ENCODE measurements around the gene ADGRL1.
A peak's percentile ranks its signal among the peaks of the same experiment; 100 is the strongest.

Gene ADGRL1

DNA sequence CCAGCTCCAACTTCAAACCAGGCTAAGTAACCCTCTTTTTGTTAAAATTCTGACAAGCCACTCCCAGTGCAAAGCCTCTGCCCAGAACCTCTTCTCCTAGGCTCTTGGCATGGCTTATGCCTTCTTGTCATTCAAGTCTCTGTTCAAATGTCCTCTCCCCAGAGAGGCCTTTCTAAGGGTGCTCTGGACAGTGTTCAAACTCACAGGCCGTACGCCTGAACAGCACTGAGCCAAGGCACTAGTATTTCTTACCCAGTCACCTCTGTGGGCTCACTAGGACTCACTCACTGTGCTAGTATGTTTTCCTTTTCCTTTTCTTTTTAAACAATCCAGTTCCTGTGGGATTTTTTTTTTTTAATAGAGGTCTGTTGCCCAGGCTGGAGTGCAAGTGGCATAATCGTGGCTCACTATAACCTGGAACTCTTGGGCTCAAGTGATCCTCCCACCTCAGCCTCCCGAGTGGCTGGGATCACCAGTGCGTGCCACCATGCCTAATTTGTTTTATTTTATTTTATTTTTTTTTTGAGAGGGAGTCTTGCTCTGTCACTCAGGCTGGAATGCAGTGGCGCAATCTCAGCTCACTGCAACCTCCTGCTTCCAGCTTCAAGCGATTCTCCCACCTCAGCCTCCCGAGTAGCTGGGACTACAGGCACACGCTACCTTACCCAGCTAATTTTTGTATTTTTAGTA, 67.2 kb downstream of the ADGRL1 start:
- DNase-seq: no peak

DNA sequence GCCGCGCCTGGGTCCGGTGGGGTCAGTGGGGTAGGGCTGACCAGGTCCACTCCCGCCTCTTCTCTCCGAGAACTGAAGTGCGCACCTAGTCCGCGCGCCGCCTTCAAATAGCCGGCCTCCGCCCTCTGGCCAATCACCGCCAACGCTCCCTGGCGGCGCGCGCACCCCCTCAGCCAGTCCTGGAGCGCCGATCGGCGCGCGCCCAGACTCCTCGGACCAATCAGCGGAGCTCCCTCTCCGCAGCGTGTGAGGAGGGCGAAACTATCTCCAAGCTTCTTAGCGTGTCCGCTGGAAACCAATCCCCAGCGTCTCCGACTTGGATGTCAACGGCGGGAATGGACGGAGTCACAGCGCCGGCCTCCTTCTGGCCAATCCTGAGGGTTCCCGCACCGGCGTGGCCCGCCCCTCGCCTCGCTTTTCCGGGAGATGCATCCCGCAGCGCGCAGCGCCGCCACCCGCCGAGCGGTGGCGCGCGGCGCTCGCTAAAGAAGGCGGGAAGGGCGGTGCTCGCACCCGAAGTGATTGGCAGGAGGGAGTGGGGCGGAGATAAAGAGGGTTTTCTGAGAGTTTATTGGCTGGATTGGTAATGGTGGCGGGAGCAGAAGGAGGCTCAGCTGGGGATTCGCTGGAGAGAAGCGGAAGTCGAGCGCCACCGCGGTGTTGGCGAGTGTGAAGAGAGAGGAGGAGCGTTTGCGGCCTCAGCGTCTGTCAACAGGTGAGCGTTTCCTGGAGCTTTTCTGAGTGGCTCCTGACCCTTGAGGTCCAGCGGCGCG, 69.3 kb downstream of the ADGRL1 start, which contains the start of gene ASF1B:
Gene ASF1B, minus strand, starts transcription at position 81 of the 773 bp plus-strand sequence. CDS start 133 bp downstream, outside the sequence.
- peak; percentile 94 to 99 (median 98) for DNase-seq

DNA sequence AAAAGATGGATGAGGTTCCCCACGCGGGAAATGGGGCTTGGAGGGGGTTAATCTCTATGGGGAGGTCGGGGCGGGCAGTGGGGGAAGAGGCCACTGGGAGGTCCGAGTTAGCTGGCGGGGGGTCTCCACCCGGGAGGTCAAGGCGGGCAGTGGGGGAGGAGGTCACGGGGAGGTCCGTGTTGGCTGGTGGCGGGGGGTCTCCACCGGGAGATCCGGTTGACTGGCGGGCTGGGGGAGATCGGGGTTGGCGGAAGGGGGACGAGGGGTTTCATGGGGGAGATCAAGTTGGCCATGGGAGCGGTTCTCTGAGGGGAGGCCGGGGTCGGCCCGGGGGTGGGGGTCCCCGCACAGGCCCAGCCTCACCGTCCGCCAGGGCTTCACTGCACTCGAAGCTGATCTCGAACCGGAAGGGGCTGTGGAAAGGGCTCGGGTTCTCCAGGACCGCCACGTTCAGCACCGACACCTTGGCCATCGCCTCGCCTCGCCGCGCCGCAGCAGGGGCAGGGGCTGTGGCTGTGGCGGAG, 69.9 kb downstream of the ADGRL1 start:
- no peak for DNase-seq

DNA sequence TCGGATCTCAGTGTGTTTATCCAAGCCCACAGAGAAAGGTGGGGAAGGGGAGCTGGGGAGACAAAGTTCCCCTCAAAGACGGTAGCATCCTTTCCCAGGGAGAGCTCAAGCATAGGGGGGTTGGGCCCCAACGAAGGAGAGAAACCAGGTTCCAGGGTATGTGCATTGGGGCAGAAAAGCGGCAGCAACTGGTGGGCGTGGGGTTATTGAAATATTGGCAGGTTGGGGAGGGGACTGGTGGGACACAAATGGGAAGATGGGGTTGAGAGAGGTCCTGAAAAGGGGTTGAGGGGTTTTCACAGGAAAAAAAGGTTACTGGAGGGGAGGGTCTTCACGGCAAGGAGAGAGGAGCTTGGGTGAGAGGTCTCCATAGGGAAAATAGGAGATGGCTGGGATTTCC, 70.6 kb downstream of the ADGRL1 start:
- no peak for DNase-seq

DNA sequence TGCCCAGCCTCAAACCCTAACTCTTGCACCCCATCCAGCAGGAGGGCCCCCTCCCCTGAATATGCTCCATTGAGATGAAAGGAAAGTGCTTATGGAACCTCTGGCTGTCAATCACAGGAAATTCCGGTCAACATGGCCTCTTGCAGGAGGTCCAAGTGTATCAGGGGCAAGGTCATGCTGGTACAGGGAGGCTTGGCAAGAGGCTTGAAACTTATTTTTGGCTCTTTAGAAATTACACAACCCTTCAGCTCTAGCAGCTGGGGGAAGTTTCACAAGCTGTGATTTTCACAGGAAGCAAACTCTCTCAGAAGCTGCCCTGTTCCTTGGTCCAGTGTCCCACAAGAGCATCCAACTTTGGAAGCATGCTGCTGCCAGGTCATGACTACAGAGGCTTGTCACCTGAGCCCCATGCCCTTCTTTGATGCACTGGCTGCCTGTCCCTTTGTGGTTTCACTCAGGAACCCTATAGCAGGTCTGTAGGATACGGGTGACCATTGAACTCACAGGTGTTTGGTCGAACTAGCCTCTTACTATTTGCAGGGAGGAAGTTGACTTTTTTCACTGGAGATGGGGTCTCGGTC, 78.0 kb downstream of the ADGRL1 start:
- DNase-seq: no peak

DNA sequence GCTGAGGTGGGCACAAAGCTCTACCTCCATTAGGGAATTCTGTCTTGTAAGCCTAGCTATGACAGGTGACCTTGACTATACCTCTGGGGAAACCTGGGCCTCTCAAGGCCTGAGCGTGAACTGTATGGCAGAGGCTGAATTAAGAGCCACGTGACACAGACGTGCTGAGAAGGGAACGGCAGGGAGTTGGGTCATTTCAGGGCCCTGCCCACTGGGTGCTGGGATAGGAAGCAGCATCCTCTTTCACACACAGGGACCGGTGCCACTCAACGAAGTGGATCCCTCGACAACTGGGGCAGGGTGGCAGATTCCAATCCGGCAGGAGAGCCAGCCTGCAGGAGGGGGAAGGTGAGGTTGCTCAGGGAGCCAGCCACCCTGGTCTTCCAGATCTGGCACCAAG, 78.8 kb downstream of the ADGRL1 start:
- DNase-seq: no peak

DNA sequence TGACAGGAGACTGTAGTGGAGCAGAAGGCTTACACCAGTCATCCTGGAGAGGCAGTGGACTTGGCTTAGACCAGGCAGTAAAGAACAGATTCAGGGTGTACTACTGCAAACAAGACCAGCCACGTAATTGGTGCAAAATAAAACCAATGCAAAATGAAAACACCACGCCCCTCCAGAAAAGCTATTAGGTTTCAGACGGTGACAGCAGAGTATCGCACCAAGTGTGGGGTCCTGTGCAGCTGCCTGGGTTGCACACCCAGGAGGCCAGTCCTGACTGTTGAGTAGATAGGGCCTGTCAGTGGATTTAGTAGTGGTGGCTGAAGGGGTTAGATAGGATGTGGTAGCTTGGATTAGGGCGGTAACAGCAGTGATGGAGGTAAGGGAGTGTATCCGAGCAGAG, 83.0 kb downstream of the ADGRL1 start:
- DNase-seq: no peak

DNA sequence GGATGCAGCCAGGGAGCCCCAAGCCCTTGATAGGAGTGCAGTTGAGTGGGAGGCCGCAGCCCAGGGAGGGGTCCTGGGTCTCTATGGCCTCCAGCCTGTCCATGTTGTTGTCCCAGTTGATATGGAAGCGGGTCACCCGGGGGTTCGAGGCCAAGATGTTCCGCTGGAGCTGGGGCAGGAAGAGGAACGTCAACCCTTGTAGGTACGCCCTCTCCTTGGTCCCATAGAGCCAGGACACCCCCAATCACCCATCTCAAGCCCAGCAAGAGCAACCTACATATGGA, 85.5 kb downstream of the ADGRL1 start:
- DNase-seq: no peak

DNA sequence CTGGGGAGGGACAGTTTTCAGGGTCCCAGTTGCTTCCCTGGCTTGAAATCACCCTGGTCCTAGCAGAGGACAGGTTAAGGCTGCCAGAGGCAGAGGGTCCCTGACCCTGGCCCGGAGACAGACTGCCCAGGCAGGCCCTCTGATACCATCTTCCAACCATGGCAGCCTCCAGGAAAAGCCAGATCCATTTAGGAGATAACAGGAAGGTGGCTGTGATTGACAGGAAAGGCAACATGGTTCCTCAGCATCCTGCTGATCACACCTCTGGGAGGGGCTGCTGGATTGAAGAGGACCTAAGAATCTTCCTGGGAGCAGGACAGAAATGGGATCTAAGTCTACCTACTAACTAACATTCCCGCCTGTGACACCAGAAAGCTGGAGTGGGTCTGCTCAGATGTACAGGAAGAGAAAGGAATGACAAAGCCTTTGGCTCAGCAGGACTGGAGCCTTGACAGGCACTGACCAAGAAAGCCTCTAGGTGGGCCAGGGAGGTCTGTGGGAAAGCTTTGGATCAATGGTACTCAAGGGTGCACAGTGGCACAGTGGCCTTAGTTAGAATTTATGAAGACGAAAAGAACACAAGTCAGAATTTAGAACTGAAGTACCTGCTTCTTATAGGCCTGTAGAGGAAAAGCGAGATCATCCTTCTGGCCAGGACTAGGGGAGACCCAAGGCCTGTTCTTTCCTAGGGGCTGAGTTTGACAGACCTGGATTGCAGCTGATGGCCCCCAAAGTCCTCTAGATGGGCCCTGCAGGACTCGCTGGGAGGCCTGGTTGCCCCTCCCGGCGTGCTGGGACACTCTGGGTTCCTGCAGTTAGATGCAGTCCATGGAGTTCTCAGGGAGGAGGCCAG, 86.1 kb downstream of the ADGRL1 start:
- no peak for DNase-seq

DNA sequence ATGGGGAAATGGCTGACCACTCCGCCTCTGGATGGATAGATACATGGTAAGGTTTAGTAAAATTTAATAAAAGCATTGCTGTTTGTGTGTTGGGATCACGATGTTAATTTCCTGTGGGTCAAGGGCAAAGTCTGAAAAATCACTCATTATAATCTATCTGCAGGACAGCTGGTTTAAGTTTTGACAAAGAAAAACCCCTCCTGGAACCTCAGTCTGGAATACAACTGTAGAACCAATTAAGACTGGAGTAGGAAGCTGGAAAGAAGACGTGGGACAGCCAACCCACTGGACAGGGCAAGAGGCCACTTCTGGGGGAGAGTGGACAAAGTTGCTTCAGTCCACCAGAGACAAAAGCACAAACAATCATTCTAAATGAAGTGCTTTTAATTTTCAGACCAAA, 86.8 kb downstream of the ADGRL1 start:
- no peak for DNase-seq

DNA sequence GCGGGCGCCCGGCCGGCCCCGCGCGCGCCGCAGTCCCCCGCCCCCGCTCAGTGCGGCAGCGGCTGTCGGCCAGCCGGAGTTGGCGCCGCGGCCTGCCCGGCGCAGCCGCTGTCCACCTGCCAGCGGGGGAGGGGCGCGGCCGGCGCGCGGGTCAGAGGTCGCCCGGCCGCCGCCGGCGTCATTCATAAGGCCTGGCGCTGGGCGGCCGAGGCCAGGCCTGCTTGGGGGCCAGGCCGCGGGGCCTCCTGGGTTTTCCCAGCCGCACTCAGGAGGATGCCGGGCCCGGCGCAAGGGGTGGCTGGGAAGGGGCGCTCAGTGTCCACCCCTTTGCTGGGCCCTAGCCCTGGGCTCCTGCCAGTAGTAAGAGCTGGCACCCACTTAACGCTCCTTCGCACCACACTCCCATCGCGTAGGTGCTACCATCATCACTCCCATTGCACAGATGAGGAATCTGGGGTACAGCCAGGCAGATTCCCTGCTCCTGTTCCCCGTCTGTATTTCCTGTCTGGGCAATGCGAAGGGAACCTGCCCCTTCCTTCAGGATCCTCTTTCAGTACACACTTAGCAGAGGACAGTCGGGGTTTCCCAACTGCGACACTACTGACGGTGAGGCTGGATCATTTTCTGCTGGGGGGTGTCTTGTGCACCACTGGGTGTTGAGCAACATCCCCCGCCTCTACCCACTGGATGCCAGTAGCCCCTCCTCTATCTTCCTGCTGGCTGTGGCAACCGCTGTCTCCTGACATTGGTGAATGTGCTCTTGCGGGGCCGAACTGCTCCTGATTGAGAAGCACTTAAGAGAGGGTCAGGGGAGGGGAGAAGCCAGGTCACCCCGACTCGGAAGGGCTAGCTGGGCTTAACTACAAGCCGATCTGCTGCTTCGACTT, 87.6 kb downstream of the ADGRL1 start:
- DNase-seq: peak; percentile 39 to 63 (median 58)

DNA sequence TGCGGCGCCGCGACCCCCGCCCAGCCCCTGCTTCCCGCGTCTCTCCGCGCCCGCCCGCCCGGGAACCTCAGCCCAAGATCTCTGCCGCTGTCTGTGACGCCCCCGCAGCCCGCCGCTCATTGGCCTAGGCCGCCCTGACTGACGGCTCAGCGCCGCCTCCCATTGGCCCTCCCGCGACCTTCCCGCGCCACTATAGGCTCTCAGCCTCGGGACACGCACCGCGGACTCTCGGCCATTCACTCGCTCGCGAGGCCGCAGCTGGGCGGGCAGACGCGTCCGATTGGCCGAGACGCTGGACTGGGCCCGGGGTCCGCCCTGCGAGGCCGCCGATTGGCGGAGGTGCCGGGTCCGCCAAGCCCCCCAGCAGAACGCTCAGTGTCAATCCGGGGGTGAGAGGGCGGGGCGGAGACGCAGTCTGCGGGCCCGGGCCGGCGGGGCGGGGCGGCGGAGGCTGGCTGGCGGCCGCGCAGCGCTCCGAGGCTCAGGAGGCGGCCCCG, 88.3 kb downstream of the ADGRL1 start, which contains the start of gene PRKACA:
Gene PRKACA, minus strand, starts transcription at position 95 of the 497 bp plus-strand sequence. CDS start 215 bp downstream, outside the sequence.
- peak; percentile 95 to 98 (median 97) for DNase-seq

DNA sequence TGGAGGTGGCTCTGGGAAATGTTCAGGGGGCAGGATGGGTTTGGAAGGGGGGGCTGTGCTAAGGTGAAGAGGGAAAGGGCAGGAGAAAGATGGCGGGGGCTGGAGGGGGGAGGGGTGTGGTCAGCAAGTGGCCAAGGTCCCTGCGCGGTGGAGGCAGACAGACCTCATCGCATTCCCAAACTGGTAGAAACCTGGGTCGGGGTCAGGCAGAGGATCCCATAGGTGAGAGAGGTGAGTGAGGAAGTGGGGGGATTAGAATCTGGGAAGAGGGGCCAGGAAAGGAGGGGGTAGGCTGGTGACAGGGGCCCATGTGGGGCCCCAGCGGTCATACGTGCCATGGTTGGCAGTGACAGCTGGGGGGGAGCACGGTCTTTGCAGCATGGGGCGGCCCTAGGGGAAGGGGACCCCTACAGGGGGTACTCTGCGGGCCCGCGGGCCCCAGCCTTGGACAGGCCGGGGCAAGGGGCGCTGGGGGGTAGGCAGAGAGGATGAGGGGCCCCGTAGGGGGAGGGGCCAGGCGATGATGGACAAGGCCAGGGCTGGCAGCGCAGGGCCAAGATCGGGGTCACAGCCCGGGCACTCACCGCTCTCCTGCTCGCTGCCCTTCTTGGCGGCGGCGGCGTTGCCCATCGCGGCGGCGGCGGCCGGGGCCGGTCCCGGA, 88.9 kb downstream of the ADGRL1 start:
- DNase-seq: peak in 2 of 6 experiments; percentile 24 to 37

DNA sequence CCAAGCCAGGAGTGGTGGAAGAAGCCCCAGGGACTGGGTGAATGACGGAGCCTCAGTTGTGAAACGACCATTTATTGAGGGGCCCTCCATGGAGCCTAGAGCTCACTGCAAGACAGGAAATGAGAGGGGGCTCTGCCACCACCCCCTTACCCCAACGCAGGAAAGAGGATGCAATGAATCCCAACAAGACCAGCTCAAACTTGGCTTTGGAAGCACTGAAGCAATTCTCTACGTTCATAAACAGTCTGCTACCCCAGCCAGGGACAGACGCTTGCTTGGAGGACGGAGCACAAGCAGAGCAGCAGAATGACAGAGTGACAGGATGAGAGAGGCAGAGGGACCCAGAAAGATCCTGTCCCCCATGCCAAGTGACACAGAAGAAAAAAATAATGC, 89.4 kb downstream of the ADGRL1 start:
- peak in 1 of 6 experiments; percentile 7 for DNase-seq

DNA sequence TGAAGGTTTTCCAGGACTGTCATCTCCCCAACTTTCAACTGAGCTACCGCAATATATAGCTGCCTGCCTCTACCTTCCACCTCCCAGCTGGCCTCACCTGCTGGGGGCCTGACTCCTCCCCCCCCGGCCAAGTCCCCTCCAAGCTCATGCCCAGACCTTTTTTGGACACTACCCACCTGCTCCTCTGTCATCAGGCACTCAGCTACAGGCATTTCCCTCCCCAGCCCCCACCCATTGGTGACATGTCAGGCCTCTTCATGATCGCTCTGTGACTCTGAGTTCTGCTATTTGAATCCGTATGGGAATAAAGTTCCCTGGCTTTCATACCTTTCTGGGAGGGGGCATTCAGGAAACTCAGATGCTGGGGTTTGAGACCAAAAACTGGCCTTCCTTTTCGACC, 90.2 kb downstream of the ADGRL1 start:
- no peak for DNase-seq

DNA sequence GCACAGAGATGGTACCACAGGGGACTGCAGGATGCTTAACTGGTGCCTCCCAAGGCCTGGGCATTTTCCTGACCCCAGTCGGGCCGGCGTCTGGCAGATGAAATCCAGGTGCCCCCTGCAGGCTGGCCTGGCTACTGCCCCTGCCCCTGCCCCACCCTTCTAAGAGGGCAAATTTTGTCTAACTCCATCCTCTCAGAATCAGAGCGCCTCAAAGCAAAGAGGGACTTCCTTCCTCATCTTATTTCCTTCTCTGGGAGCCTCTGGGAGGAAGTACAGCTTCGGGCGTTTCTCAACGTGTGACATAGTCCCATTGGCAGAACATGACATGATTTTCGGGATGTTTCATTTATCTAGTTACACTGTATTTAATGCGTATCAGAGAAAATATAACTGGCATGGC, 91.1 kb downstream of the ADGRL1 start:
- peak in 2 of 6 experiments; percentile 13 to 14 for DNase-seq

DNA sequence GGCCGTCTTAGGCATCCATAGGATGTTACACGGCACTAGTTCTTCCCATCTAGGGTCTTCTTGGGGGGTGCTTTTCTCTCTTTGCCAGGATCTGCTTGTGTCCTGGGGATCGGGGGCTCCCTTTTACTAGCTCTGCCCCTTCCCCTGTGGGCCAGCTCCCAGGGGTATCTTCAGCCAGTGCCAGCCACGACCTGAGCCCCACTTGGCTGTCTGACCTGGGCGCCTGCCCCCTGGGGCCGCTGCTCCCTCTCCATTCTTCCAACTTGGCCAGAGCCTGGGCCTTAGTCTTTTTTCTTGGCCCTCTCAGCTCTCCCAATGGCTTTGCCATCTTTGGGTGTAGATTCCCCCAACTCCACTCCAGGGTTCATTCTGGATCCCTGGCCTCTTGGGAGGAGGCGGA, 91.5 kb downstream of the ADGRL1 start:
- DNase-seq: no peak

DNA sequence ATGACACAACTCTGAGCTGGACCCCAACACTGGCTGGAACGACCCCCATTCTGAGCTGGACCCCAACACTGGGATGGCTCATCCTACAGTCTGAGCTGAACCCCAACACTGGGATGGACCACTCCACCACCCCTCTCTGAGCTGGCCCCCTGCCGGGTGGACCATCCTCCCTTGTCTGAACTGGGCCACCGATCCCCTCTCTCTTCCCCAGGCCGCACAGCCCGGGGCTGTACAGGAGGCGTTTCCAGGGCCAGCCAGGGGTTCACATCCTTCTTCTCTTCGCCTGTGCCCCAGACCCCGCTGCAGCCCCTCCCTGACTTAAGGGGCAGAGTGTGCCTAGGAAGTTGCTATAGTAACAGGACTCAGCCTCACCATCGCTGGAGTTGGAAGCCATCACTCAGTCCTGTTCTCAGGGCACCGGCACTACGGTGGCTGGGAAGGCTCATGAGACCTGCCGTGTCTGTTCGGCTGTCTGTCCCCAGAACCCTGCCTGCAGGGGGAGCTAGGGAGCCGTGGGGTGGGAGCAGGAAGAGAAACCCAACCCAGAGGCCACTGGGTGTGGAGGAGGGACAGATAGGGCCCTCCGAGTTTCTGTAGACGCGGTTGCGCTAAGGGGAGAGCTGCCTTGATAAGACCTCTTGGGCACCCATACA, 92.1 kb downstream of the ADGRL1 start:
- DNase-seq: peak in 4 of 6 experiments; percentile 16 to 35 (median 22)

DNA sequence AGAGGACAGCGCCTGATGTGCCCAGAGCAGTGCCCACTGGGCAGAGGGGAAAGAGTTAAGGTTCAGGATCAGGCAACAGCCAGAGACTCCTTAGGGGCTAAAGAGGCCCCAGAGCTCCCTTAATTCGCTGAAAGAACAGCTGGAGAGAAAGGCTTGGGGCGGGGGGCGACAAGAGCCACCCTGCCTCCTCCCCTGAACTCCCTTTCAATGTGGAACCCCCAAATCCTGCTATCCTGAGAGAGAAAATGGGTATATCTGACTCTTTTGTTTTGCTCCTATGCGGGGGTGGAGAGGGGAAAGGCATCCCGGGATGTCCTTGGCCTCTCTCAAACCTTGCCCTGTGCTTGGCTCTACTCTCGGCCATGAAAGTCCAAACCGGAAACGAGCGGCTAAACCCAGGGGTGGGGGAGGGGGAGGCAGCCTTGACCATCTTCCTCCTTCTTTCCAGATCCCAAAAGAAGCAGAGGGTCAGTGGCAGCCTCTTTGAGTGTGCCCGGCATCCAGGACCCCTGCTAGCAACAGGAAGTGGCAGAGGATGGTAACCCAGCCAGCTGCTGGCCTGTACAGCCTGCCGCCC, 93.1 kb downstream of the ADGRL1 start:
- no peak for DNase-seq

All from stimulated activated naive CD4-positive, alpha-beta T cell (primary cell).